HL-60 (cell line): ENCODE data around the gene PSMA7.

ENCODE experiments used
- CTCF ChIP-seq: IDR thresholded peaks from one replicate; pipeline ENCODE4 v1.5.1; 2011; ENCODE audit warnings: low read length, control low read depth, inconsistent platforms; ENCODE audit not compliant: insufficient read depth
- REST ChIP-seq: IDR thresholded peaks from 2 replicates; pipeline ENCODE4 v1.6.1; 2012; ENCODE audit warnings: low read depth; ENCODE audit not compliant: insufficient replicate concordance

GRCh38 chr20:62119115-62119514 is 24.1 kb downstream of the PSMA7 start:
- TF ChIP-seq CTCF (no peak), REST (no peak)
